DND-41 (cell line): ENCODE data around the gene INPP5A.

Experiments
- EZH2 ChIP-seq: IDR thresholded peaks from 3 replicates; pipeline ENCODE4 v1.6.1; 2012; ENCODE audit warnings: borderline replicate concordance, low read depth, mild to moderate bottlenecking, moderate library complexity, low read length, inconsistent platforms; ENCODE audit not compliant: severe bottlenecking
- TF ChIP-seq, protein P1 (sequence below): IDR thresholded peaks from 2 replicates; pipeline ENCODE4 v1.5.1; 2012; ENCODE audit warnings: borderline replicate concordance, low read length, moderate library complexity, mild to moderate bottlenecking; ENCODE audit not compliant: poor library complexity, severe bottlenecking; ENCODE audit errors: extremely low read depth

DNA sequence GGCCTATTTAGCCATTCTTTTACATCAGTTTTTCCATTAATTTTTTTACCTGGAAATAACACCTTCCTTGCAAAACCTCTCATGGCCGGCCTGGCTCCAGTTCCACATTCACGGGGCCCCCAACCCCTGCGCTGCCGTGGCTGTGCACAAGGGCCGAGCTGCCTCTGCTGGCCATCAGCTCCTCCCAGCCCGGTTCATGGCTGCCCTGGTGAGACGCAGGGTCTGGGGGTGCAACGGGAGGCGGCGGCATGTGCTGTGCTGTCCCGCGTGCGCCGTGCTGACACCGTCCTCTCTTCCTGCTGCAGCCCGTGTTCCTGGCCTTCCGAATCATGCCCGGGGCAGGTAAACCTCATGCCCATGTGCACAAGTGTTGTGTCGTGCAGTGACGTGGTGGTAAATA lies 244.0 kb downstream of the INPP5A start:
- TF ChIP-seq, protein P1, sequence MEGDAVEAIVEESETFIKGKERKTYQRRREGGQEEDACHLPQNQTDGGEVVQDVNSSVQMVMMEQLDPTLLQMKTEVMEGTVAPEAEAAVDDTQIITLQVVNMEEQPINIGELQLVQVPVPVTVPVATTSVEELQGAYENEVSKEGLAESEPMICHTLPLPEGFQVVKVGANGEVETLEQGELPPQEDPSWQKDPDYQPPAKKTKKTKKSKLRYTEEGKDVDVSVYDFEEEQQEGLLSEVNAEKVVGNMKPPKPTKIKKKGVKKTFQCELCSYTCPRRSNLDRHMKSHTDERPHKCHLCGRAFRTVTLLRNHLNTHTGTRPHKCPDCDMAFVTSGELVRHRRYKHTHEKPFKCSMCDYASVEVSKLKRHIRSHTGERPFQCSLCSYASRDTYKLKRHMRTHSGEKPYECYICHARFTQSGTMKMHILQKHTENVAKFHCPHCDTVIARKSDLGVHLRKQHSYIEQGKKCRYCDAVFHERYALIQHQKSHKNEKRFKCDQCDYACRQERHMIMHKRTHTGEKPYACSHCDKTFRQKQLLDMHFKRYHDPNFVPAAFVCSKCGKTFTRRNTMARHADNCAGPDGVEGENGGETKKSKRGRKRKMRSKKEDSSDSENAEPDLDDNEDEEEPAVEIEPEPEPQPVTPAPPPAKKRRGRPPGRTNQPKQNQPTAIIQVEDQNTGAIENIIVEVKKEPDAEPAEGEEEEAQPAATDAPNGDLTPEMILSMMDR, result no peak
- no peak for TF ChIP-seq EZH2
